ENCODE data around the gene PPIE.
"Not testable (repeated sequence)": the region's sequence is repeated elsewhere in the genome, so short reads cannot be mapped to it uniquely, and the experiment has no call there.

The PPIE gene

DNA sequence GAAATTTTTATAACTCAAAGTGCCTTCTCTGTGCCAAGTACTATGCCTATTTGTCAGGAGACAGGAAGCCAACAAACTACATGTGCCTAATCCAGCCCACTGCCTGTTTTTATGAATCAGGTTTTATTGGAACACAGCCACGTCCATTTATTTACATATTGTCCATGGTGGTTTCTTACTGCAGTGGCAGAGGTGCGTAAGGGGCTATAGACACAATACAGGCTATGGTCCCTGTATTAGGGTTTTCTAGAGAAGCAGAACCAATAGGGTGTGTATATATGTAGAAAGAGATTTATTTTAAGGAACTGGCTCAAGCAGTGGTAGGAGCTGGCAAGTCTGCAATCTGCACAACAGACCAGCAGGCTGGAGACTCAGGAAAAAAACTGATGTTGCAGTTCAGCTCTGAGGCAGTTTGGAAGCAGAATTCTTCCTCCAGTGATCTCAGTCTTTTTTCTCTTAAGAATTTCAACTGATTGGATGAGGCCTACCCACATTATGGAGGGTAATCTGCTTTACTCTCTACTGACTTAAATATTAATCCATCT lies 15.4 kb downstream of the PPIE start:
- DNase-seq (ENCODE audit: low read depth, low spot score), result no peak
- no peak overlapping the region for H3K4me3 ChIP-seq (ENCODE audit: low read length)

GRCh38 chr1:39754906-39755504 lies 16.3 kb downstream of the PPIE start:
- no peak overlapping the region for H3K4me3 ChIP-seq (ENCODE audit: low read length)
- DNase-seq (ENCODE audit: low read depth, low spot score), result no peak

DNA sequence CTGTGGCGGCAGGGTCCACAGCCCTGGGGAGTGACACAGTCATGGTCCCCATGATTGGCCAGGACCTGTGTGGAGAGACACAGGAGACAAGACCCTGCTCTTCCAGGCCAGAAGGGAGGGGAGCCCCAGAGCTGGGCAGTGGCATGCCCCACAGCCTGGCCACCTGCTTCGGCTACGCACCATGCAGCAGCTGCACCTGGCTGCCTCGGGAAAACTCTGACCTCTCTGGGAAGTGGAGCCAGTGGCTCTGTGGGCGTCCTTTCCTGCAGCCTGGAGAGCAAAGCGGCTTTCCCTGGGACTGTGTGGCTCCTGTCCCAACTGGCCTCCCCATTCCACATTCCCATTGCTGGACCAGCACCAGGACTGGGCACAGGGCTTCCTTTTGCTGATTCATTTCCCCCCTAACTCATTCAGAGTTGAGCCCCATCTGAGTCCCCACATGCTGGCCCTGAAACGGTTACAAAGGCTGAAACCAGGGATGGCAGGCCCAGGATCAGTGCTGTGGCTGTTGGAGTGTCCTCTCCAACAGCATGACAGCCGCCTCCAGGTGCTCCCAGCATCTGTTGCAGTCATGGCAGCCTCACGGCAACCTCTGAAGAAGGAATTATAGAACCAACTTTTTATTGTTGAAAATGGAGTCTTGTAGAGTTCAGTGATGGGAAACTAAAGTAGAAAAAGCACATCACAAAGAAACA lies 17.4 kb downstream of the PPIE start:
- no peak for DNase-seq (ENCODE audit: low read depth, low spot score)

DNA sequence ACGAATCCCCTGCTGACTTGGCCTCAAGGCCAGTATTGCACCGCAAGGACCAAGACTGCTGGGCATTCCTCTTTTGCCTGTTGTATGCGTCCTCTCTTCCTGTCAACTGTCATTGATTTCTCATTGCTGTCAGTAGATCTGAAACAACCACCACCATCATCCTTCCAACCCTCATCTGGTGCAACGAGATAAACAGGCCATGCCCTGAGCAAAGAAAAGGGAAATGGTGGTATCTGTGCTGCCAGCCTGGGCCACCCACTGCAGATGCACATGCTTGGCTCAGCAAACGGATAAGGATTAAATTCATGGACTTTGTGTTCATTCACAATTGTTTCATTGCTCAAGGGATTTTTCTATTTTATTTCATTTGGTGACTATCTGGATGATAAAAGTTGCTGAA lies 18.8 kb downstream of the PPIE start:
- no peak for DNase-seq (ENCODE audit: low read depth, low spot score)
- H3K4me3 ChIP-seq (ENCODE audit: low read length), result no peak overlapping the region

More for the DNA sequence above, 17.4 kb downstream of the PPIE start:
- H3K4me3 ChIP-seq (ENCODE audit: low read length), result no peak overlapping the region

- H3K4me3 ChIP-seq (ENCODE audit: low read length), result no peak overlapping the region
- no peak for DNase-seq (ENCODE audit: low read depth, low spot score)
These were observed 20.1 kb downstream of the PPIE start for GRCh38 chr1:39758556-39759435.

GRCh38 chr1:39759436-39759726 lies 20.7 kb downstream of the PPIE start:
- DNase-seq (ENCODE audit: low read depth, low spot score), result no peak
- H3K4me3 ChIP-seq (ENCODE audit: low read length), result no peak overlapping the region

DNA sequence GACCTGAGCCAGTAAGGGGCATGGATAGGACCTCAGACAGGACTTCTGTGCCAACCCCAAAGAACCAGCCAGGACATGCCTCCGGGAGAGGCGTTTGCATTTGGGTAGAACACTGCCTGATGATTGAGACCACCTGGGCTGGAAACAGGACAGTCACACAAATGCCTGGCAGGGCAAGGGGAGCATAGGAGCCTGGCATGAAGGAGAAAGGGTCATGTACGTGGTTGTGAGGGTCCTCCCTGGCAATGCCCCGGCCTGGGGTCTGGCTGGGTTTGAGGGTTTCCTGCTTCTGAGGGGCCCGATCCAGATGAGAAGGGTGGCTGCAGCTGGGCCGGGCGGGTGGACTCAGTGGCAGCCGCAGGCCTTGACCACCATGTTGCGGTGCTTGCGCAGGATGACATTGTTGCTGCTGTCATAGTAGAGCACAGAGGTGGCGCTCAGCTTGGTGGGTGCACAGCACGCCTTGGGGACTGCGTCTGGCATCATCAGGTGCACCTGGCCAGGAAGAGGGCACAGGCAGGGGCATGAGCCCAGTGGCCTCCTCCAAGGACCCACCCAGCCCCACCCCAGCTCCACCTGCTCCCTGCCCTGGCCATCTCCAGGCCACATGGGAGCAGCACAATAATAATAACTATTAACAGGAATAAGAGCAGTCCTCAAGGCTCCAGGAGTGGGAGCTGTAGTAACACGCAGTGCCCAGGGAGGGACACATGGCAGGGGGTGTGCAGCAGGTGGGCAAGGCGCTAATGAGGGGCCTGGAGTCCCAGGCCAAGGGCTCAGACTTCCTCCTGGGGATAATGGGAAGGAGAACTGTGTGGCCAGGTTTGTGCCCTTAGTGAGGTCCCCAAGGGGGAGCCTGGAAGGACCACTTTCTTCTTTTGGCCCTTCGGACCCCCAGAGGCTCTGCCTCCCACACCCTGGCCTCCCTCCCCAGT lies 21.7 kb downstream of the PPIE start:
- DNase-seq (ENCODE audit: low read depth, low spot score), result no peak
- H3K4me3 ChIP-seq (ENCODE audit: low read length), result no peak overlapping the region

GRCh38 chr1:39761016-39761415 lies 22.3 kb downstream of the PPIE start:
- H3K4me3 ChIP-seq (ENCODE audit: low read length), result no peak overlapping the region
- DNase-seq (ENCODE audit: low read depth, low spot score), result no peak

GRCh38 chr1:39761557-39762260 lies 23.0 kb downstream of the PPIE start:
- DNase-seq (ENCODE audit: low read depth, low spot score), result no peak
- no peak overlapping the region for H3K4me3 ChIP-seq (ENCODE audit: low read length)

DNA sequence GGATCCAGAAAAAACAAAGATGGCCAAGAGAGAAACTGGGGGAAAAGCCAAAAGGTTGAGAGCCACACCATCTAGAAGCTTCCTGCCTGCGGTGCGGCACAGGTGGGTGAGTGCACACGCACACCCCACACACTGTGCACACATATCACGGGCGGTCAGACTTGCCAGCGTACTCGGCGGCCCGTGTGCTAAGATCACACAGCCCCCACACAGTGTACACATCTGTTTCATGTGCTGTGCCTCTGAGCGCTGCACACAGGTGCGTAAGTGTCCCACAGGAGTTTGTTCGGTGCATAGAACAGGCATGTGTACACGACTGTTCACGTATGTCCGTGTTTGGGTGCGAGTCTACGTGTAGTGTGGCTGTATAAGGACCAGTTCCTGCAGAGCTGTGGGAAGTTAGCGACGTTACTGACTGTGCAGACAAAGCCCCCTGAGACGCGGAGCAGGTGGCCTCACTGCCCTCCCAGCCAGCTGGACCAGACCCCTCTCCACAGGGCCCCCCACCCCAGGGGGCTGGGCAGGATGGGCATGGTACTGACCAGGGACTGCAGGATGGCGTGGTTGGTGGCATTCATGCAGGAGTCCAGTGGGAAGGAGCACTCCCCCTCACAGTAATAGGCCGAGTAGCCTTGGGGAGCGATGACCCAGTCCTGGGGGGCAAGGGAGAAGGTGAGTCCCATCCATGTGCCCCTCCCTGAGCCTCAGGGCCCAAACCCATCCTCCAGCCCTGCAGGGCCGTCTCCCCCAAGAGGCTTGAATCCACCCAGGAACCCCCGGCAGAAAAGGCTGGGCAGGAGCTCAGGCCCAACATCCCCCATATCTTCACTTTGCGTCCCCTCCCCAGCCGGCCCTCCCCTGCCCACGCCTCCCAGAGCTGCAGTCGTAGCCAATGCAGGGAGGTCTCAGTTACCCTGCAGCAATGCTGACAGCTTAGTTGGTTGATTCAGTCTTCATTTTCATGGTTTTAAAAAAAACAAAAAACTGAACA lies 24.2 kb downstream of the PPIE start:
- no peak overlapping the region for H3K4me3 ChIP-seq (ENCODE audit: low read length)
- DNase-seq (ENCODE audit: low read depth, low spot score), result no peak

- H3K4me3 ChIP-seq (ENCODE audit: low read length); DNase-seq (ENCODE audit: low read depth, low spot score): not testable (repeated sequence)
These were observed 25.1 kb downstream of the PPIE start for GRCh38 chr1:39763619-39764374.

GRCh38 chr1:39764512-39764911 lies 25.8 kb downstream of the PPIE start:
- not testable (repeated sequence) for DNase-seq (ENCODE audit: low read depth, low spot score)

GRCh38 chr1:39766466-39766865 lies 27.8 kb downstream of the PPIE start:
- not testable (repeated sequence) for DNase-seq (ENCODE audit: low read depth, low spot score); H3K4me3 ChIP-seq (ENCODE audit: low read length)

More at GRCh38 chr1:39764512-39764911, 25.8 kb downstream of the PPIE start:
- not testable (repeated sequence) for H3K4me3 ChIP-seq (ENCODE audit: low read length)

GRCh38 chr1:39769502-39769901 lies 30.8 kb downstream of the PPIE start:
- H3K4me3 ChIP-seq (ENCODE audit: low read length); DNase-seq (ENCODE audit: low read depth, low spot score): not testable (repeated sequence)

DNA sequence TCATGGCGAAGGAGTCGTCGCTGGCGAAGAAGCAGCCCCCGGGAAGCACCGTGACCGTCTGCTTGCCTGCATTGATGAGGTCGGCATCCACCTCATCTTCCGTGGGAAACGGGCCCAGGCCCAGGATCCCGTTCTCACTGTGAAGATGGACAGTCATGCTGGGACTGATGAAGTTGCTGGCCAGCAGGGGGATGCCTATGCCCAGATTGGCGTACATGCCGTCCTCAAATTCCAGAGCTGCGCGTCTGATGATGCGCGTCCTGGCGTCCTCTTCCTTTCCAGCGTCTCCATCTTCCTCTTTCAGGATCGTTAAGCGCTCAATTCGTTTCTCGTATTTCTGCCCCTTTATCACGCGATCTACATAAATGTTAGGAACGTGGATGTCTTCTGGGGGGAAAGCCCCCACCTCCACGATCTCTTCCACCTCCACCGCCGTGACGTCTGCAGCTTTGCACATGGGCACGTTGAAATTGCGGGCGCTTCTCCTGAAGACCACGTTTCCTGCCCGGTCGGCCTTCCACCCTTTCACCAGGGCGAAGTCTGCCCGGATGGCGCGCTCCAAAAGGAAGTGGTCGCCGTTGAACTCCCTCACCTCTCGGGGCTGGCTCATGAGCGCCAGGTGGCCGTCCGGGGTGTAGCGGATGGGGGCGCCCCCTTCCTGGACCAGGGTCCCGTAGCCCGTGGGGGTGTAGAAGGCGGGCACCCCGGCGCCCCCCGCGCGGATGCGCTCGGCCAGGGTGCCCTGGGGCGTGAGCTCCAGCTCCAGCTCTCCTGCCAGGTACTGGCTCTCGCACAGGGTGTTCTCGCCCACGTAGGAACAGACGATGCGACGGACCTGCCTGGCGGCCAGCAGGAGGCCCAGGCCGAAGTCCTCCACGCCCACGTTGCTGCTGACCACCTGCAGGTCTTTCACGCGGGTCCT lies 31.7 kb downstream of the PPIE start:
- not testable (repeated sequence) for DNase-seq (ENCODE audit: low read depth, low spot score); H3K4me3 ChIP-seq (ENCODE audit: low read length)

All from Jurkat, Clone E6-1 (cell line).